ENCODE measurements around the gene PPARA.

The PPARA gene

DNA sequence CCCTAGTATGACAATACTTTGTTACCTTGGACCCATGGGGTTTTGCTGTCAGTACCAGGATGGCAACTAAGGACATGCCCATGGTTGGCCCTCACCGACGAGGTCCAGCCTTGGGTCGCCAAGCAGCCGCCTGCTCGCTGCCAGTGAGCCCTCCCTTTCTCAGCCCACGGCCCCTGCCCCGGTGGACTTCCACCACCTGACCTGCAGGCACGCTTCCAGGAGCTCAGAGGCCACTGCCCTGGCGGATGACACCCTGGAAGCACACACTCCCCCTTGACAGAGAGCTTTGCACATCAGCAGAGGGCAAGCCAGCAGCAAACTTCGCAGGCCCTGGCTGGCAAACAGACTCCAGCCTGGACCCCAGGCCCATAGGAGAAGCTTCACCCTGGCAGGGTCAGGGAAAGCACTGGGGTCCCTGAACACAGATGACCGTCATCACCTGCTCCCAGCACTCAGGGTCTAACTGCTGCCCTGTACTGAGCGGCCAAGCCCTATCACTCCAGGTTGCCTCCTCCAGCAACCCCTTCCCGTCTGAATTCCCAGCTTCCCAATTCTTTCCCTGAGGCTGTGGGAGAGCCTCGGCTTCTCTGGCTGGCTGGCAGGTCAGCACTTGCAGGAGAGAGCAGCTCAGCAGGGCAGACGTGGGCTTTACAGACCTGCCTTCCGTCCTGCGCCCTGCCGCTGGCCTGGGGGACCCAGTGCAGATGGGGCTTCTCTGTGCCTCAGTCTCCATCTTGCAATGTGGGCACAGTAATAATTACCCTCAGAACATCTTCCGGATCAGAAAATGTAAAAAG lies 2.7 kb upstream of the PPARA start:
- H3K4me3 ChIP-seq (replicated peaks; ENCODE audit: insufficient read depth, low read length) = no peak overlapping the region
- TF ChIP-seq SPI1 (IDR thresholded peaks at IDR 0.05; ENCODE audit: borderline replicate concordance, low read depth) = no peak
- TF ChIP-seq CTCF (IDR thresholded peaks at IDR 0.05; ENCODE audit: insufficient read depth, low read length) = no peak
- TF ChIP-seq POLR2AphosphoS5 (IDR thresholded peaks at IDR 0.05; ENCODE audit: low read depth) = no peak
- TF ChIP-seq, protein P1, sequence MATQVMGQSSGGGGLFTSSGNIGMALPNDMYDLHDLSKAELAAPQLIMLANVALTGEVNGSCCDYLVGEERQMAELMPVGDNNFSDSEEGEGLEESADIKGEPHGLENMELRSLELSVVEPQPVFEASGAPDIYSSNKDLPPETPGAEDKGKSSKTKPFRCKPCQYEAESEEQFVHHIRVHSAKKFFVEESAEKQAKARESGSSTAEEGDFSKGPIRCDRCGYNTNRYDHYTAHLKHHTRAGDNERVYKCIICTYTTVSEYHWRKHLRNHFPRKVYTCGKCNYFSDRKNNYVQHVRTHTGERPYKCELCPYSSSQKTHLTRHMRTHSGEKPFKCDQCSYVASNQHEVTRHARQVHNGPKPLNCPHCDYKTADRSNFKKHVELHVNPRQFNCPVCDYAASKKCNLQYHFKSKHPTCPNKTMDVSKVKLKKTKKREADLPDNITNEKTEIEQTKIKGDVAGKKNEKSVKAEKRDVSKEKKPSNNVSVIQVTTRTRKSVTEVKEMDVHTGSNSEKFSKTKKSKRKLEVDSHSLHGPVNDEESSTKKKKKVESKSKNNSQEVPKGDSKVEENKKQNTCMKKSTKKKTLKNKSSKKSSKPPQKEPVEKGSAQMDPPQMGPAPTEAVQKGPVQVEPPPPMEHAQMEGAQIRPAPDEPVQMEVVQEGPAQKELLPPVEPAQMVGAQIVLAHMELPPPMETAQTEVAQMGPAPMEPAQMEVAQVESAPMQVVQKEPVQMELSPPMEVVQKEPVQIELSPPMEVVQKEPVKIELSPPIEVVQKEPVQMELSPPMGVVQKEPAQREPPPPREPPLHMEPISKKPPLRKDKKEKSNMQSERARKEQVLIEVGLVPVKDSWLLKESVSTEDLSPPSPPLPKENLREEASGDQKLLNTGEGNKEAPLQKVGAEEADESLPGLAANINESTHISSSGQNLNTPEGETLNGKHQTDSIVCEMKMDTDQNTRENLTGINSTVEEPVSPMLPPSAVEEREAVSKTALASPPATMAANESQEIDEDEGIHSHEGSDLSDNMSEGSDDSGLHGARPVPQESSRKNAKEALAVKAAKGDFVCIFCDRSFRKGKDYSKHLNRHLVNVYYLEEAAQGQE (IDR thresholded peaks at IDR 0.05; ENCODE audit: insufficient replicate concordance, low read depth) = no peak
- no peak for TF ChIP-seq GABPA (IDR thresholded peaks at IDR 0.05; ENCODE audit: low read depth)
- peaks cover 8% of the 10 kb centered on the region for H3K27me3 ChIP-seq (ENCODE audit: insufficient read depth, poor library complexity, severe bottlenecking)
- no peak overlapping the region for H3K27ac ChIP-seq (replicated peaks)
- DNase-seq (ENCODE audit: low read depth in 1 of 2, low spot score in 1 of 2) = no peak

DNA sequence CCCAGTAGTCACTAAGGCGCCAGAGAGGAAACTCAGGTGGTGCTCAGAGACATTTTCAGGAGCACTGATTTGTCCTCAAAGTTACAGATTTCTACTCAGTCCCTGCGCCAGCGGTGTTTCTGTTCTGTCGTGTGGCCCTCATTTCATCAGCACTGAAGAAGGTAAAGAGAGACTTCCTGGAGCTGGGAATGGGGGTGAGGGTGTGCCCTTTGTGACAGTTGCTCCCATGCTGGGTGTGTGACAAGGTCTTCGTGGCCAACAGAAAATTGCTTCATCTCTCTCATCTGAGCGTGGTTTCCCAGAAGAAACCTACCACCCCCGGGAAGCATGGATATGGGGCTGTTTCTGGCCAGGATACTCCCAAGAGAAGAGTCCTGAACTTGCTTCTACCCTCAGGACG lies 2.0 kb upstream of the PPARA start:
- Histone ChIP-seq H3K27me3 (ENCODE audit: insufficient read depth, poor library complexity, severe bottlenecking) (peaks cover 8% of the 10 kb centered on the region), H3K27ac (replicated peaks) (no peak overlapping the region), H3K4me3 (replicated peaks; ENCODE audit: insufficient read depth, low read length) (no peak overlapping the region)
- DNase-seq (ENCODE audit: low read depth in 1 of 2, low spot score in 1 of 2) = no peak
- TF ChIP-seq GABPA (IDR thresholded peaks at IDR 0.05; ENCODE audit: low read depth) (no peak), CTCF (IDR thresholded peaks at IDR 0.05; ENCODE audit: insufficient read depth, low read length) (no peak), SPI1 (IDR thresholded peaks at IDR 0.05; ENCODE audit: borderline replicate concordance, low read depth) (no peak), POLR2AphosphoS5 (IDR thresholded peaks at IDR 0.05; ENCODE audit: low read depth) (no peak)
- TF ChIP-seq, protein P1 (IDR thresholded peaks at IDR 0.05; ENCODE audit: insufficient replicate concordance, low read depth) = no peak

DNA sequence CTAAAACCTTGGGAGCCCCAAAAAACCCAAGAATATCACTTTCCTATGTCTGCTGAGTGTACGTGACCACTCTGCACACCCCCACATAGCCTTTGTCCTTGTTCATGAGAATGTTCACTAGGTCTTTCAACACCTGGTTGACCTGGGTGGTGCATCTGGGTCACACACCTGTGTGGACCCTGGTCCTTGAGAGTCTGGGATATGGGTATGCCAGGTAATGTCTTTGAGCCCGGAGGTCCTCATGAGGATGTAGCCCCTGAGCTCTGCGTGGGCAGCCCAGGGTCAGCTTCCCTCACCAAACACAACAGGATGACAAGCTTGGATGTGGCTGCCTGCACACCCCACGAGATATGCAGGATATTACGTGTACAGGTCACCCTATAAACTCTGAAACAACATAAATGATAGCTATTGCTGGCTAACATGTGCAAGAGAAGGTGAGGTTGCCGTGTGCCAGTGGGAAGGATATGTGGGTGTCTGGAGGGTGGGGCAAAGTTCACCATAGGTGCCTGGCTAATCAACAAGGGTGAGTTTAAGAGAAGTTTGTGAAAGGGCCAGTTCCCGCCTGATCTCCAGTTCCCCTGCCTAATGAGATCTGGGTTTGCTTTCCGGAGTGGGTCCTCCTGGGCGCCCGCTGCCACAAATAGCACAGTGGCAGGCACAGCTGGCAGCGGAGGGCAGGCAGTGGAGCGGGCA lies 1.4 kb upstream of the PPARA start:
- TF ChIP-seq CTCF (IDR thresholded peaks at IDR 0.05; ENCODE audit: insufficient read depth, low read length) = no peak
- TF ChIP-seq SPI1 (IDR thresholded peaks at IDR 0.05; ENCODE audit: borderline replicate concordance, low read depth) = peak; percentile 22; the same call in 1 of the 2 replicates
- H3K27ac ChIP-seq (replicated peaks) = no peak overlapping the region

More for the DNA sequence above, 1.4 kb upstream of the PPARA start:
- DNase-seq (ENCODE audit: low read depth in 1 of 2, low spot score in 1 of 2) = no peak
- Histone ChIP-seq H3K27me3 (ENCODE audit: insufficient read depth, poor library complexity, severe bottlenecking) (peaks cover 8% of the 10 kb centered on the region), H3K4me3 (replicated peaks; ENCODE audit: insufficient read depth, low read length) (peak overlapping the region; percentile 86)
